T-helper 1 cell treated with Interleukin-12 subunit alpha and Interleukin-12 subunit beta and Interleukin-4 antibody, amounts not matched to agents 30 ng/mL and 1 ng/mL, for 36 hours (primary cell): Measurements from ENCODE around the gene ACYP2. TPM values are rescaled to one million over a fixed set of nuclear protein-coding genes. Genes with fewer than 3 reads are reported as not detected.

Source experiments
- intact Hi-C: fragments of 100-400 bp; cut with micrococcal nuclease; formaldehyde crosslinking; loops from one replicate; pipeline ENCODE4 v1.15.1; 2024
- total RNA-seq: library from RNA; stranded (reverse); gene quantifications from 2 replicates; pipeline ENCODE4 v1.2.3, GENCODE V29; 2022

Gene ACYP2
- total RNA-seq, 1 donor from 2014 or later: 11.8 TPM

GRCh38 chr2:54212456-54212855 is 97.0 kb downstream of the ACYP2 start:
- intact Hi-C loops: no loop called here

GRCh38 chr2:54213082-54213481 is 97.7 kb downstream of the ACYP2 start:
- intact Hi-C loops: no loop called here

GRCh38 chr2:54224997-54225396 is 109.6 kb downstream of the ACYP2 start:
- intact Hi-C loops: no loop called here

GRCh38 chr2:54226260-54226659 is 110.8 kb downstream of the ACYP2 start:
- intact Hi-C loops: no loop called here

- intact Hi-C loops: no loop called here
Measured at GRCh38 chr2:54227798-54228197, 112.4 kb downstream of the ACYP2 start.

- intact Hi-C loops: no loop called here
Measured at GRCh38 chr2:54228945-54229344, 113.5 kb downstream of the ACYP2 start.

GRCh38 chr2:54233832-54234649 is 118.6 kb downstream of the ACYP2 start:
- intact Hi-C loops: no loop called here

GRCh38 chr2:54237428-54237827 is 122.0 kb downstream of the ACYP2 start:
- intact Hi-C loops: no loop called here

GRCh38 chr2:54239427-54239826 is 124.0 kb downstream of the ACYP2 start:
- intact Hi-C loops: no loop called here

- intact Hi-C loops: no loop called here
Measured at GRCh38 chr2:54240515-54241469, 125.4 kb downstream of the ACYP2 start.

- intact Hi-C loops: no loop called here
Measured at GRCh38 chr2:54247115-54247514, 131.7 kb downstream of the ACYP2 start.

- intact Hi-C loops: no loop called here
Measured at GRCh38 chr2:54249629-54250028, 134.2 kb downstream of the ACYP2 start.

GRCh38 chr2:54254180-54254579 is 138.8 kb downstream of the ACYP2 start:
- intact Hi-C loops: no loop called here

GRCh38 chr2:54255230-54256090 is 140.0 kb downstream of the ACYP2 start:
- intact Hi-C loops: no loop called here

GRCh38 chr2:54256091-54256694 is 140.8 kb downstream of the ACYP2 start, which contains the start of gene TSPYL6:
TSPYL6 (minus strand) TSS chr2:54256229; CDS start chr2:54256151, 78 bp downstream.
- intact Hi-C loops: no loop called here

- intact Hi-C loops: no loop called here
Measured at GRCh38 chr2:54258166-54258565, 142.8 kb downstream of the ACYP2 start.

GRCh38 chr2:54259413-54260240 is 144.2 kb downstream of the ACYP2 start:
- intact Hi-C loops: no loop called here

- intact Hi-C loops: no loop called here
Measured at GRCh38 chr2:54260241-54260595, 144.8 kb downstream of the ACYP2 start.

- intact Hi-C loops: no loop called here
Measured at GRCh38 chr2:54261537-54261936, 146.1 kb downstream of the ACYP2 start.
